ENCODE measurements around the gene SLC35F4. TPM values are rescaled to one million over a fixed set of nuclear protein-coding genes. Genes with fewer than 3 reads are reported as not detected.

The SLC35F4 gene
- total and polyA plus RNA-seq, 2 of the 4 experiments (the other 2 are of a cell fraction): not detected

DNA sequence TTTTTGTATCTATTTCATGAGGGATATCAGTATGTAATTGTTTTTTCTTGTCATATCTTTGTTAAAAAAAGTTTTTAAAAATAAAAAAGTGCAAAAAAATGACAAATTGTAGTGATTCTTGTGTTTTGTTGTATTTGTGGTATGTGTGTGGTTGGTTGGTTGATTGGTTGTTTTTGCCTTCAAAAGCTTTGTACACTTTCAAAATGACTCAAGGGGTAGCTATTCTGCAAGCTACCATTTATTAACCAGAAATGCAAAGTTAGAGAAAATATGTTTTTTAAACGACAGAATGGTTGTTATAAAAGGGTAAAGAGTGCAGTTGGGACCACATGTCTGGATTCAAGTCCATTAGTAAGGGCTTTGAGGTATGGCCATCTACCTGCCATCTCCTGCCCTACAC lies 119.3 kb downstream of the SLC35F4 start:
- dilution Hi-C loops (cut with HindIII; ENCODE audit: low sequenced_read_pairs, unreplicated experiment) (no loop called here), in situ Hi-C loops (cut with MboI; ENCODE audit: low sequenced_read_pairs) (no loop called here), intact Hi-C loops (cut with micrococcal nuclease) (no loop called here)
- Histone ChIP-seq H2BK5ac (ENCODE audit: low read depth, low read length, poor library complexity, severe bottlenecking) (no peak overlapping the region), H2AK5ac (ENCODE audit: low read depth, low read length) (no peak overlapping the region), H4K20me1 (ENCODE audit: insufficient read depth, low read length) (no peaks in the 10 kb centered on the region), H2AFZ (replicated peaks; ENCODE audit: low read length, poor library complexity) (no peak overlapping the region), H4K8ac (ENCODE audit: low read depth in 2 of 2, low read length in 2 of 2) (no peak overlapping the region), H3K9me3 (ENCODE audit: control insufficient read depth, insufficient read depth, low read length) (no peaks in the 10 kb centered on the region), H3K23ac (ENCODE audit: low read depth, low read length) (no peak overlapping the region), H3K27ac (ENCODE audit: insufficient read depth, low read length) (no peak overlapping the region), H2BK20ac (ENCODE audit: low read depth, low read length) (no peak overlapping the region), H4K5ac (ENCODE audit: low read depth, low read length) (no peak overlapping the region), H3K14ac (replicated peaks; ENCODE audit: low read depth, low read length) (no peak overlapping the region), H3K4me3 (ENCODE audit: insufficient read depth, low read depth, low read length) (no peak overlapping the region), H3K4ac (ENCODE audit: low read depth, low read length) (no peak overlapping the region), H3K4me2 (ENCODE audit: low read depth, low read length) (no peak overlapping the region), H3K36me3 (ENCODE audit: control insufficient read depth, insufficient read depth, low read length) (no peaks in the 10 kb centered on the region), H3K27me3 (ENCODE audit: control insufficient read depth, insufficient read depth, low read length) (no peaks in the 10 kb centered on the region), H3K9ac (ENCODE audit: low read depth, low read length) (no peak overlapping the region), H3K56ac (ENCODE audit: extremely low read depth, insufficient read depth, low read length) (no peak overlapping the region), H3K4me1 (ENCODE audit: control insufficient read depth, insufficient read depth, low read length) (no peaks in the 10 kb centered on the region), H3K18ac (ENCODE audit: low read depth, low read length) (no peak overlapping the region), H2BK120ac (ENCODE audit: low read depth, low read length) (no peak overlapping the region), H2AK9ac (replicated peaks; ENCODE audit: low read depth, low read length, poor library complexity) (no peak overlapping the region), H3K79me1 (ENCODE audit: low read depth in 1 of 2, low read length in 2 of 2) (no peaks in the 10 kb centered on the region), H4K91ac (ENCODE audit: insufficient read depth, low read depth, low read length) (no peak overlapping the region), H2BK15ac (ENCODE audit: low read depth, low read length) (no peak overlapping the region), H3K9me1 (ENCODE audit: insufficient read depth, low read length) (no peaks in the 10 kb centered on the region)
- TF ChIP-seq MXI1 (IDR thresholded peaks at IDR 0.05; ENCODE audit: borderline replicate concordance, low read depth, low read length): no peak
- TF ChIP-seq NFE2L2 (IDR thresholded peaks at IDR 0.05; ENCODE audit: low read depth, low read length): no peak
- TF ChIP-seq, protein P1, sequence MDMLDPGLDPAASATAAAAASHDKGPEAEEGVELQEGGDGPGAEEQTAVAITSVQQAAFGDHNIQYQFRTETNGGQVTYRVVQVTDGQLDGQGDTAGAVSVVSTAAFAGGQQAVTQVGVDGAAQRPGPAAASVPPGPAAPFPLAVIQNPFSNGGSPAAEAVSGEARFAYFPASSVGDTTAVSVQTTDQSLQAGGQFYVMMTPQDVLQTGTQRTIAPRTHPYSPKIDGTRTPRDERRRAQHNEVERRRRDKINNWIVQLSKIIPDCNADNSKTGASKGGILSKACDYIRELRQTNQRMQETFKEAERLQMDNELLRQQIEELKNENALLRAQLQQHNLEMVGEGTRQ (IDR thresholded peaks at IDR 0.05; ENCODE audit: low read depth, low read length): no peak
- TF ChIP-seq, protein P2, sequence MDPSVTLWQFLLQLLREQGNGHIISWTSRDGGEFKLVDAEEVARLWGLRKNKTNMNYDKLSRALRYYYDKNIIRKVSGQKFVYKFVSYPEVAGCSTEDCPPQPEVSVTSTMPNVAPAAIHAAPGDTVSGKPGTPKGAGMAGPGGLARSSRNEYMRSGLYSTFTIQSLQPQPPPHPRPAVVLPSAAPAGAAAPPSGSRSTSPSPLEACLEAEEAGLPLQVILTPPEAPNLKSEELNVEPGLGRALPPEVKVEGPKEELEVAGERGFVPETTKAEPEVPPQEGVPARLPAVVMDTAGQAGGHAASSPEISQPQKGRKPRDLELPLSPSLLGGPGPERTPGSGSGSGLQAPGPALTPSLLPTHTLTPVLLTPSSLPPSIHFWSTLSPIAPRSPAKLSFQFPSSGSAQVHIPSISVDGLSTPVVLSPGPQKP (IDR thresholded peaks at IDR 0.05; ENCODE audit: borderline replicate concordance, low read depth, low read length): no peak
- no peak for TF ChIP-seq RAD21 (IDR thresholded peaks at IDR 0.05; ENCODE audit: low read length)
- TF ChIP-seq POLR2A (IDR thresholded peaks at IDR 0.05; ENCODE audit: low read depth, low read length): no peak
- ATAC-seq (ENCODE audit: low read depth) (no peak), DNase-seq (no peak)
- BruUV-seq (replicated peaks): no TSS peak
- CTCF ChIA-PET: no interaction called here
- WGBS, 2 experiments (ENCODE audit: extremely low coverage in 2 of 2, insufficient read length in 1 of 2): no CpG with 5 or more reads among the region's 1 CpG
- POLR2A ChIA-PET (ENCODE audit: unreplicated experiment): no interaction called here
